NB4 (cell line): Measurements from ENCODE around the gene LAD1.

ENCODE experiments used
- MAX ChIP-seq: IDR thresholded peaks from 2 replicates; pipeline ENCODE4 v1.6.1; 2011; ENCODE audit warnings: low read depth, low read length
- MYC ChIP-seq: IDR thresholded peaks from 2 replicates; pipeline ENCODE4 v1.6.1; 2011; ENCODE audit warnings: low read depth, low read length
- POLR2A ChIP-seq: IDR thresholded peaks from 2 replicates; pipeline ENCODE4 v1.6.1; 2011; ENCODE audit warnings: mild to moderate bottlenecking; ENCODE audit not compliant: insufficient read length; ENCODE audit errors: extremely low read depth
- TF ChIP-seq, protein P1 (sequence below): IDR thresholded peaks from one replicate; pipeline ENCODE4 v1.5.1; 2012; ENCODE audit warnings: low read depth, low read length

- TF ChIP-seq, protein P1, sequence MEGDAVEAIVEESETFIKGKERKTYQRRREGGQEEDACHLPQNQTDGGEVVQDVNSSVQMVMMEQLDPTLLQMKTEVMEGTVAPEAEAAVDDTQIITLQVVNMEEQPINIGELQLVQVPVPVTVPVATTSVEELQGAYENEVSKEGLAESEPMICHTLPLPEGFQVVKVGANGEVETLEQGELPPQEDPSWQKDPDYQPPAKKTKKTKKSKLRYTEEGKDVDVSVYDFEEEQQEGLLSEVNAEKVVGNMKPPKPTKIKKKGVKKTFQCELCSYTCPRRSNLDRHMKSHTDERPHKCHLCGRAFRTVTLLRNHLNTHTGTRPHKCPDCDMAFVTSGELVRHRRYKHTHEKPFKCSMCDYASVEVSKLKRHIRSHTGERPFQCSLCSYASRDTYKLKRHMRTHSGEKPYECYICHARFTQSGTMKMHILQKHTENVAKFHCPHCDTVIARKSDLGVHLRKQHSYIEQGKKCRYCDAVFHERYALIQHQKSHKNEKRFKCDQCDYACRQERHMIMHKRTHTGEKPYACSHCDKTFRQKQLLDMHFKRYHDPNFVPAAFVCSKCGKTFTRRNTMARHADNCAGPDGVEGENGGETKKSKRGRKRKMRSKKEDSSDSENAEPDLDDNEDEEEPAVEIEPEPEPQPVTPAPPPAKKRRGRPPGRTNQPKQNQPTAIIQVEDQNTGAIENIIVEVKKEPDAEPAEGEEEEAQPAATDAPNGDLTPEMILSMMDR = peak; percentile 86
- TF ChIP-seq MAX (no peak), MYC (no peak), POLR2A (no peak)
These were observed 13.7 kb downstream of the LAD1 start for GRCh38 chr1:201385299-201385891.
